Liver (tissue), 9 donors: ENCODE data around the gene TRIM32. TPM values are rescaled to one million over a fixed set of nuclear protein-coding genes. Genes with fewer than 3 reads are reported as not detected.

Source experiments
- DNase-seq: peaks from one replicate; pipeline ENCODE4 v3.0.0-alpha.2; 2017; ENCODE audit warnings: low spot score
- H3K27ac ChIP-seq, 2 donors: one replicate each; pipeline ENCODE4 v1.7.0; 2013; ENCODE audit warnings: inconsistent platforms in 2 of 2, low read length in 2 of 2, control low read depth in 1 of 2, low read depth in 1 of 2, mild to moderate bottlenecking in 1 of 2
- H3K27me3 ChIP-seq, 4 donors: one replicate each; pipeline versions ENCODE4 v1.6.1 to v1.7.0; 2013; ENCODE audit warnings: low read length in 3 of 4, inconsistent platforms in 1 of 4, mild to moderate bottlenecking in 1 of 4, moderate library complexity in 1 of 4; ENCODE audit not compliant: control insufficient read depth in 4 of 4, insufficient read depth in 4 of 4
- H3K36me3 ChIP-seq, 4 donors: one replicate each; pipeline versions ENCODE4 v1.6.1 to v1.7.0; 2013; ENCODE audit warnings: low read length in 3 of 4, mild to moderate bottlenecking in 3 of 4, low read depth in 1 of 4, moderate library complexity in 1 of 4; ENCODE audit not compliant: control insufficient read depth in 4 of 4, insufficient read depth in 3 of 4
- H3K4me1 ChIP-seq, 4 donors: one replicate each; pipeline versions ENCODE4 v1.6.1 to v1.7.0; 2013; ENCODE audit warnings: low read length in 3 of 4, mild to moderate bottlenecking in 3 of 4, moderate library complexity in 1 of 4; ENCODE audit not compliant: control insufficient read depth in 4 of 4, insufficient read depth in 4 of 4
- H3K4me3 ChIP-seq, 3 donors: one replicate each; pipeline versions ENCODE4 v1.6.1 to v1.7.0; 2013; ENCODE audit warnings: low read length in 3 of 3, control low read depth in 1 of 3, low read depth in 1 of 3, mild to moderate bottlenecking in 1 of 3
- H3K9ac ChIP-seq, 2 donors: one replicate each; pipeline ENCODE4 v1.7.0; 2013; ENCODE audit warnings: low read length in 2 of 2, mild to moderate bottlenecking in 2 of 2, moderate library complexity in 2 of 2, control low read depth in 1 of 2, low read depth in 1 of 2
- H3K9me3 ChIP-seq, 4 donors: one replicate each; pipeline versions ENCODE4 v1.6.1 to v1.7.0; 2013; ENCODE audit warnings: low read length in 3 of 4; ENCODE audit not compliant: control insufficient read depth in 4 of 4
- CTCF ChIP-seq: fragments of 150-350 bp; IDR thresholded peaks from 2 replicates; pipeline ENCODE4 v1.5.1; 2017; ENCODE audit warnings: improper control_type of control experiment, low read depth, low read length; ENCODE audit not compliant: missing input control
- EGR1 ChIP-seq, 2 donors: IDR thresholded peaks; 2 replicates each; pipeline ENCODE4 v1.6.1; 2016 to 2018; ENCODE audit warnings: antibody characterized with exemption in 2 of 2, low read depth in 2 of 2
- FOXA1 ChIP-seq: IDR thresholded peaks from 2 replicates; pipeline ENCODE4 v1.6.1; 2016; ENCODE audit warnings: antibody characterized with exemption
- FOXA2 ChIP-seq: IDR thresholded peaks from 2 replicates; pipeline ENCODE4 v1.6.1; 2016; ENCODE audit warnings: antibody characterized with exemption
- GABPA ChIP-seq, 2 donors: IDR thresholded peaks in 1 of 2; conservative IDR thresholded peaks in 1 of 2; 2 replicates each; pipeline ENCODE4 v1.6.1; 2016; ENCODE audit warnings: antibody characterized with exemption in 2 of 2, mild to moderate bottlenecking in 1 of 2, moderate library complexity in 1 of 2
- HNF4A ChIP-seq, 2 donors: conservative IDR thresholded peaks; 2 replicates each; pipeline ENCODE4 v1.6.1; 2016; ENCODE audit warnings: antibody characterized with exemption in 2 of 2, mild to moderate bottlenecking in 2 of 2
- HNF4G ChIP-seq: IDR thresholded peaks from 2 replicates; pipeline ENCODE4 v1.6.1; 2016; ENCODE audit warnings: antibody characterized with exemption
- JUND ChIP-seq, 2 donors: IDR thresholded peaks; 2 replicates each; pipeline ENCODE4 v1.6.1; 2016; ENCODE audit warnings: antibody characterized with exemption in 2 of 2
- NR2F2 ChIP-seq: IDR thresholded peaks from 2 replicates; pipeline ENCODE4 v1.6.1; 2016; ENCODE audit warnings: antibody characterized with exemption
- RAD21 ChIP-seq, 2 donors: IDR thresholded peaks; 2 replicates each; pipeline ENCODE4 v1.6.1; 2016; ENCODE audit warnings: antibody characterized with exemption in 2 of 2, mild to moderate bottlenecking in 2 of 2
- REST ChIP-seq: IDR thresholded peaks from 2 replicates; pipeline ENCODE4 v1.6.1; 2016; ENCODE audit warnings: antibody characterized with exemption, mild to moderate bottlenecking
- RXRA ChIP-seq, 2 donors: IDR thresholded peaks; 2 replicates each; pipeline ENCODE4 v1.6.1; 2017 to 2018; ENCODE audit warnings: antibody characterized with exemption in 2 of 2, mild to moderate bottlenecking in 1 of 2
- SP1 ChIP-seq: IDR thresholded peaks from 2 replicates; pipeline ENCODE4 v1.6.1; 2018; ENCODE audit warnings: antibody characterized with exemption, mild to moderate bottlenecking
- TAF1 ChIP-seq: conservative IDR thresholded peaks from 2 replicates; pipeline ENCODE4 v1.6.1; 2016; ENCODE audit warnings: antibody characterized with exemption, mild to moderate bottlenecking
- YY1 ChIP-seq: IDR thresholded peaks from 2 replicates; pipeline ENCODE4 v1.6.1; 2016; ENCODE audit warnings: antibody characterized with exemption, mild to moderate bottlenecking
- WGBS: extraction: QIAGEN DNeasy Blood & Tissue Kit; methylation state at CpG from one replicate; pipeline ENCODE4 v1.1.7; 2013; 5-methylcytosine and 5-hydroxymethylcytosine counted together
- polyA plus RNA-seq, 2 donors: library from polyadenylated mRNA; stranded (reverse) in 1 of 2; unstranded in 1 of 2; fragments of 200-250 nt in 1 of 2; fragments of >200 nt in 1 of 2; fragmentation: Nextera tagmentation in 1 of 2; extraction: Ambion mirVana in 1 of 2; gene quantifications; one replicate each; pipeline versions ENCODE4 v1.2.1 to v1.2.3, GENCODE V29; 2013 to 2015
- total RNA-seq, 2 donors: library from RNA; depleted of rRNA; stranded (reverse); fragments of >200 nt; gene quantifications; one replicate each; pipeline ENCODE4 v1.2.3, GENCODE V29; 2014
- TF ChIP-seq, protein P1 (sequence below): IDR thresholded peaks from 2 replicates; pipeline ENCODE4 v1.6.1; 2016; ENCODE audit warnings: antibody characterized with exemption
- TF ChIP-seq, protein P2 (sequence below): IDR thresholded peaks from 2 replicates; pipeline ENCODE4 v1.6.1; 2016; ENCODE audit warnings: antibody characterized with exemption
- TF ChIP-seq, protein P3 (sequence below): IDR thresholded peaks from 2 replicates; pipeline ENCODE4 v1.6.1; 2016; ENCODE audit warnings: antibody characterized with exemption
- donor health status: healthy.
- donor health status: healthy.
- donor health status: healthy.
- donor health status: healthy.
- donor health status: healthy.

TRIM32 gene
- total and polyA plus RNA-seq, 4 donors, result 3.0 to 5.9 (median 3.5) TPM

- WGBS, result 86% methylated on average over 4 of the region's 4 CpGs
- Histone ChIP-seq H3K27ac (no peak overlapping the region), H3K4me1 (no peaks in the 10 kb centered on the region), H3K9me3 (no peaks in the 10 kb centered on the region), H3K27me3 (no peaks in the 10 kb centered on the region), H3K4me3 (no peak overlapping the region), H3K36me3 (peaks cover 8 to 21% (median 15%) of the 10 kb centered on the region in 4 donors), H3K9ac (no peak overlapping the region)
- no peak for DNase-seq
- TF ChIP-seq REST, result no peak
- TF ChIP-seq TAF1, result no peak
- no peak for TF ChIP-seq JUND (IDR thresholded peaks at IDR 0.05)
- TF ChIP-seq, protein P1, sequence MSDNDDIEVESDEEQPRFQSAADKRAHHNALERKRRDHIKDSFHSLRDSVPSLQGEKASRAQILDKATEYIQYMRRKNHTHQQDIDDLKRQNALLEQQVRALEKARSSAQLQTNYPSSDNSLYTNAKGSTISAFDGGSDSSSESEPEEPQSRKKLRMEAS, result no peak
- no peak for TF ChIP-seq SP1
- TF ChIP-seq NR2F2, result no peak
- TF ChIP-seq, protein P2, sequence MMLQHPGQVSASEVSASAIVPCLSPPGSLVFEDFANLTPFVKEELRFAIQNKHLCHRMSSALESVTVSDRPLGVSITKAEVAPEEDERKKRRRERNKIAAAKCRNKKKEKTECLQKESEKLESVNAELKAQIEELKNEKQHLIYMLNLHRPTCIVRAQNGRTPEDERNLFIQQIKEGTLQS, result no peak
- TF ChIP-seq RAD21 (IDR thresholded peaks at IDR 0.05), result no peak
- no peak for TF ChIP-seq HNF4A (conservative IDR thresholded peaks at IDR 0.05)
- no peak for TF ChIP-seq YY1
- no peak for TF ChIP-seq RXRA (IDR thresholded peaks at IDR 0.05)
- TF ChIP-seq FOXA1, result no peak
- TF ChIP-seq GABPA (IDR thresholded peaks at IDR 0.05 in 1 of 2, conservative IDR thresholded peaks at IDR 0.05 in 1 of 2), result no peak
- TF ChIP-seq HNF4G, result no peak
- TF ChIP-seq EGR1 (IDR thresholded peaks at IDR 0.05; ENCODE audit: low read depth in 2 of 2), result no peak
- TF ChIP-seq FOXA2, result no peak
- TF ChIP-seq, protein P3, sequence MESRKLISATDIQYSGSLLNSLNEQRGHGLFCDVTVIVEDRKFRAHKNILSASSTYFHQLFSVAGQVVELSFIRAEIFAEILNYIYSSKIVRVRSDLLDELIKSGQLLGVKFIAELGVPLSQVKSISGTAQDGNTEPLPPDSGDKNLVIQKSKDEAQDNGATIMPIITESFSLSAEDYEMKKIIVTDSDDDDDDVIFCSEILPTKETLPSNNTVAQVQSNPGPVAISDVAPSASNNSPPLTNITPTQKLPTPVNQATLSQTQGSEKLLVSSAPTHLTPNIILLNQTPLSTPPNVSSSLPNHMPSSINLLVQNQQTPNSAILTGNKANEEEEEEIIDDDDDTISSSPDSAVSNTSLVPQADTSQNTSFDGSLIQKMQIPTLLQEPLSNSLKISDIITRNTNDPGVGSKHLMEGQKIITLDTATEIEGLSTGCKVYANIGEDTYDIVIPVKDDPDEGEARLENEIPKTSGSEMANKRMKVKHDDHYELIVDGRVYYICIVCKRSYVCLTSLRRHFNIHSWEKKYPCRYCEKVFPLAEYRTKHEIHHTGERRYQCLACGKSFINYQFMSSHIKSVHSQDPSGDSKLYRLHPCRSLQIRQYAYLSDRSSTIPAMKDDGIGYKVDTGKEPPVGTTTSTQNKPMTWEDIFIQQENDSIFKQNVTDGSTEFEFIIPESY, result no peak
- no peak for TF ChIP-seq CTCF
Observed at GRCh38 chr9:116694785-116695291, 7.7 kb downstream of the TRIM32 start.
